Fibroblast of mammary gland (primary cell): ENCODE results near the gene OR5K2.

Source experiments
- DNase-seq: peaks from one replicate; pipeline ENCODE4 v3.0.0-alpha.2; 2010; ENCODE audit warnings: low read depth
- H3K4me3 ChIP-seq: 2 replicates; pipeline ENCODE4 v1.5.1; 2011; ENCODE audit warnings: low read depth, mild to moderate bottlenecking, low read length, moderate library complexity; ENCODE audit not compliant: control insufficient read depth
- CTCF ChIP-seq: conservative IDR thresholded peaks from 2 replicates; pipeline ENCODE4 v1.5.1; 2011; ENCODE audit warnings: low read depth, low read length, inconsistent platforms; ENCODE audit not compliant: control insufficient read depth, insufficient read depth

The OR5K2 gene

DNA sequence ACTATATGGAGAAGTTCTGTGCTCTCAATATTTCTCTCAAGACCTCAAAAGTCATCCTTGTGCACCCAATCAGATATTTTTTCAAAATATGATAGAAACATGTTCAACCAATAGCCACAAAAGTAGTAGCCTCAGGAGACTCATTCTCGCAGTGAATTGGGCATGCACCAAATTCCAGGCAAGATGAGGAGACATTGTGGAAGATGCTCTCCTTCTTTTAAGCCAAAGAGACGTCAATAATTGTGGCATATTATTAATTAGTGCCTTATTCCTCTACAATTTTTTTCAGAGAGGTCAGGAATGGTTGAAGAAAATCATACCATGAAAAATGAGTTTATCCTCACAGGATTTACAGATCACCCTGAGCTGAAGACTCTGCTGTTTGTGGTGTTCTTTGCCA is at the start of gene OR5K2:
OR5K2 (plus strand) TSS at position 301 of the 400 bp plus-strand sequence; CDS start at position 301, 0 bp downstream.
- DNase-seq: no peak
- H3K4me3 ChIP-seq: no peak within 1 kb of the TSS
- TF ChIP-seq CTCF: no peak

GRCh38 chr3:98449606-98450193 is 47.8 kb upstream of the OR5K2 start:
- no peak for DNase-seq
- H3K4me3 ChIP-seq: no peak overlapping the region
- TF ChIP-seq CTCF: no peak

GRCh38 chr3:98450372-98450771 is 47.1 kb upstream of the OR5K2 start:
- H3K4me3 ChIP-seq: no peak overlapping the region
- TF ChIP-seq CTCF: no peak

GRCh38 chr3:98453827-98454226 is 43.7 kb upstream of the OR5K2 start:
- no peak overlapping the region for H3K4me3 ChIP-seq
- DNase-seq: no peak
- no peak for TF ChIP-seq CTCF

More at GRCh38 chr3:98450372-98450771, 47.1 kb upstream of the OR5K2 start:
- no peak for DNase-seq

DNA sequence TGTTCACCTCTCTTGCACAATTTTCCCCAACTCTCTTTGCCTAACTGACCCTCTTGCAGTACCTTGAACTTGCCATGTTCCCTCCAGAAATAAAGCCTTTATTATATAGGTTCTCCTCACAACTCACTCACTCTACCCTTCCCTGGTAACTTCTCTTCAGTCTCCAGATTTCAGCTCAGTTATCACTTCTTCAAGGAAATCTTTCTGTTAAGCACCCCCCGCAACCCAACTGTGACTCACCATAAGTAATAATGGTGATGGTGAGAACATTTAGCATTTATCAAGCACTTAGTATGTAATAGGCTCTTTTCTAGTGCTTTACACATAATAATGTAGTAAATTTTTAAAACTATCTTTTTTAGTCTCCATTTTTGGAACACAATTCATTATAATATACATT is 42.6 kb upstream of the OR5K2 start:
- H3K4me3 ChIP-seq: no peak overlapping the region
- DNase-seq: no peak
- no peak for TF ChIP-seq CTCF

DNA sequence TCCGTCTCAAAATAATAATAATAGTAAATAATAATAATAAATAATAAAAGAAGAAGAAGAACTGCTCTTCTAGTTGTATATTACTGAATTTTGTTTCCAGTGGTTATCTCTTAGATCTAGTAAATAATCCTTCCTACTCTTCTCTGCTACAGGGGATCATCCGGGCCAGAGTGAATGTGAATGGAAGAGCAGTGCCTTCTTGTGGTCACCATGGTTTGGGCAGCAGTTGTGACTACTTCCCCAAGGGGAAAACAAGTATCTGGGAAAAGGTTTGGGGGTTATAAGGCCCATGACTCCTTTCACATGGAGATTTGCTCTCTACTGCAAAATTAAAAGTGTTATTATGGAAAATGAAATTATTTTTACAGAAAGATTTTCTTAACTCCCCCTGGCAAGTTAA is 39.9 kb upstream of the OR5K2 start:
- H3K4me3 ChIP-seq: no peak overlapping the region
- no peak for TF ChIP-seq CTCF
- no peak for DNase-seq

DNA sequence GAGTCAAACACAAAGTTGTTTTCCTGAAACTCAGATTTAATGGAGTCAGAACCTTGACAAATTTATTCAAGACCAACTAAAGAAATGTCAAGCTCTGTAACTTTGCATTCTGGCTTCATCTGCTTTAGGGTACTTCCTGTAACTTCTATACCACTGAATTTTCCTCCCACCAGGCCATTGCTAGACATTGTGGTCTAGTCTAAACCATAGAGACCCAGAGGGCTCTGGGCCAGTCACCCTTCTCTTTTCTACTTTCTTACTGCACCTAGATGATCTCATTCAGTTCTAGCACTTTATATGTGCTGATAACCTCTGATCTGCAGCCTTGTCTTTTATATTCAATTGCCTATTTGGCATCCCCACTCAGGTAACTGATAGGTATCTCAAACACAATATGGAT is 37.3 kb upstream of the OR5K2 start:
- TF ChIP-seq CTCF: no peak
- no peak overlapping the region for H3K4me3 ChIP-seq
- no peak for DNase-seq
